Effector CD4-positive, alpha-beta T cell (primary cell): ENCODE results near the gene HS3ST1.

Source experiments
- DNase-seq: peaks from one replicate; pipeline ENCODE4 v3.0.0-alpha.2; 2020

Gene HS3ST1

GRCh38 chr4:11431111-11431510, 2.4 kb upstream of the HS3ST1 start:
- DNase-seq: no peak

GRCh38 chr4:11430536-11430935, 1.8 kb upstream of the HS3ST1 start:
- no peak for DNase-seq

- DNase-seq: no peak
Observed at GRCh38 chr4:11429699-11430045, 978 bp upstream of the HS3ST1 start.

- no peak for DNase-seq
Observed at GRCh38 chr4:11428899-11429698, 405 bp upstream of the HS3ST1 start.

GRCh38 chr4:11427121-11427996, 1.3 kb downstream of the HS3ST1 start:
- DNase-seq: no peak

- DNase-seq: no peak
Observed at GRCh38 chr4:11426731-11427120, 2.0 kb downstream of the HS3ST1 start.

- DNase-seq: no peak
Observed at GRCh38 chr4:11426003-11426402, 2.7 kb downstream of the HS3ST1 start.

GRCh38 chr4:11424856-11425255, 3.8 kb downstream of the HS3ST1 start:
- DNase-seq: no peak

- peak; percentile 10 for DNase-seq
Observed at GRCh38 chr4:11424000-11424399, 4.7 kb downstream of the HS3ST1 start.

- DNase-seq: no peak
Observed at GRCh38 chr4:11423465-11423864, 5.2 kb downstream of the HS3ST1 start.

GRCh38 chr4:11421116-11421515, 7.6 kb downstream of the HS3ST1 start:
- DNase-seq: no peak

- no peak for DNase-seq
Observed at GRCh38 chr4:11420327-11420726, 8.4 kb downstream of the HS3ST1 start.

- DNase-seq: no peak
Observed at GRCh38 chr4:11418610-11419009, 10.1 kb downstream of the HS3ST1 start.

GRCh38 chr4:11416767-11417113, 12.0 kb downstream of the HS3ST1 start:
- DNase-seq: no peak

- DNase-seq: no peak
Observed at GRCh38 chr4:11416071-11416766, 12.5 kb downstream of the HS3ST1 start.

- DNase-seq: no peak
Observed at GRCh38 chr4:11415409-11416070, 13.2 kb downstream of the HS3ST1 start.

- DNase-seq: no peak
Observed at GRCh38 chr4:11412211-11412610, 16.5 kb downstream of the HS3ST1 start.

- no peak for DNase-seq
Observed at GRCh38 chr4:11409632-11410031, 19.1 kb downstream of the HS3ST1 start.

- no peak for DNase-seq
Observed at GRCh38 chr4:11408233-11408967, 20.3 kb downstream of the HS3ST1 start.

GRCh38 chr4:11407551-11407950, 21.1 kb downstream of the HS3ST1 start:
- no peak for DNase-seq

GRCh38 chr4:11404431-11404830, 24.3 kb downstream of the HS3ST1 start:
- DNase-seq: no peak

- no peak for DNase-seq
Observed at GRCh38 chr4:11402192-11402591, 26.5 kb downstream of the HS3ST1 start.
